Measurements from ENCODE around the gene STARD4.

Gene STARD4

GRCh38 chr5:111469903-111470302 lies 42.4 kb downstream of the STARD4 start:
- DNase-seq (ENCODE audit: low spot score): no peak

DNA sequence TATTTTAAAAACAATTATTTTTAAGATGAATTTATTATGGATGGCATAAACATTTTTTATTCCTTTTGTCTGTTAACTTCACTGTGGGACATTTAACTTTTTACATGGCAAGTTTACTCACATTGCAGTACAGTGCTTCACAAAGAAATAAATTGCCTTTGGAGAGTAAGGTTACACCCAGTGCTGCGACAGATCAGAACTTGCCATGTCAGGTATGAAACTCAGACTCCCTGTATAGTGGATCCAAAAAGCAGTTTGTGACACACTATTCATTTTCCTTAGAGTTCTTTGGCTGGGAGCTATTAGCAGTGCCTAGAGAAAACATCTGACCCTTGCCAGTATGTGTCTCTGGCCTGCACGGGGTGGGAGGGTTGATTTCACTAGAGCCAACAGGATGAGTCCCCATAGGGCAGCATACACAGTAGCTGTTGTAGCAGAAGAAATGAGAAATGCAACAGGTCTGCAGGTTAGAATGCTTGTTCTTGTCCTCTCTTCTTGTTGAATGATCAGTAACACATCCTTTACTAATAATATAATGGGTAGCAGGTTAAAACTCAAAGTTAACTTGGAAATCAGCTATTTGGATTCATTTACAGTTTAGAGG lies 42.9 kb downstream of the STARD4 start:
- no peak for DNase-seq (ENCODE audit: low spot score)

DNA sequence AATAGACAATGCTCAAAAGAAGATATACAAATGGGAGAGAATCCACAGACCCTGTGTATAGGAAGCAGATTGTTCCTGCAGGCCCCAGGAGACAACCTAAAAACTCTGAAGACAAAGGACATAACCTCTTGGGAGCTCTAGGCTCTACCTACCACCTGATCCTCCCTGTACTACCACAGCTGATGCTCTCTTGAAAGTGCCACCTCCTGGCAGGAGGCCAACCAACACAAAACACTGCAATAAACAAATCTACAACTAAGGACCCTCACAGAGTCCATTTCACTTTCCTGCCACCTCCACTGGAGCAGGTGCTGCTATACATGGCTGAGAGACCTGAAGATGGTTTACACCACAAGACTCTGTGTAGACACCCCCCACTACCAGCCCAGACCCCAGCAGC lies 49.0 kb downstream of the STARD4 start:
- DNase-seq (ENCODE audit: low spot score): no peak

- DNase-seq (ENCODE audit: low spot score): no peak
These were observed 50.4 kb downstream of the STARD4 start for GRCh38 chr5:111461934-111462333.

- no peak for DNase-seq (ENCODE audit: low spot score)
These were observed 51.1 kb downstream of the STARD4 start for GRCh38 chr5:111461255-111461671.

DNA sequence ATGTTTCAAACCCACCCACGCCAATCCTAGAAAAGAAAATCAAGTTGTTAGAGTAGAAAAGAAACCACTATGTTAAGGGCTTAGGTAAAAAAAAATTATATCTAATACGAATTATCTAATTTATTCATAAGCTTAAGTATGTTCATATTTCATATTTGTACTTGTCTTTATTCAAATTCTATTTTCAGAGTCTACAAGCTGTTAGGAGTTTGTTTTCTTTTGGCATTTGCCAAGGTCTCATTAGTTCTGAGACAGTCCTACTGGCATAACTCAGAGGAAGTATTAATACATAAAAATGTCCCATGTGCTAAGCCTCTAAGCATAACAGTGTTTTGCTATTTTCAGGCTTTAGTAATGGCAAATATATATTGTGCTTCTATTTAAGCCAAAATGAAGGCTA lies 57.6 kb downstream of the STARD4 start:
- no peak for DNase-seq (ENCODE audit: low spot score)

- no peak for DNase-seq (ENCODE audit: low spot score)
These were observed 58.1 kb downstream of the STARD4 start for GRCh38 chr5:111454198-111454622.

- no peak for DNase-seq (ENCODE audit: low spot score)
These were observed 58.6 kb downstream of the STARD4 start for GRCh38 chr5:111453747-111454146.

DNA sequence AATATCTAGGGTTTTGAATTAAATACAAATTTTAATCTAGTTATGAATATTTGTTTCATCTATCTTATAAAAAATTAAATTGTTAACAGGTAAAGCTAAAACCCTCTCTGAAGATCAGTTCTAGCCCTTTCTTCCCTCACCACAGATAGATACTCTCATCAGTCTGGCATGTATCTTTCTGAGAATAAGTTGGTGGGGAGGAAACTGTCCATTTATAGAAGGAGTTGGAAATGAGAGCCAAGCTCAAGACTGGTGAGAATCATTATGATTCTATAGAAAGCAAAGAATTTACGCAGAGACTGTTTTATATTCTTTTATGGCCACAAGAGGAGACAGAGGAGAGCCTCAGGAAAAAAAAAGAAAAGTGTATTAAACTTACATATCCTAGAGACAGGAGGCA lies 59.0 kb downstream of the STARD4 start:
- no peak for DNase-seq (ENCODE audit: low spot score)

- DNase-seq (ENCODE audit: low spot score): no peak
These were observed 64.5 kb downstream of the STARD4 start for GRCh38 chr5:111447822-111448221.

DNA sequence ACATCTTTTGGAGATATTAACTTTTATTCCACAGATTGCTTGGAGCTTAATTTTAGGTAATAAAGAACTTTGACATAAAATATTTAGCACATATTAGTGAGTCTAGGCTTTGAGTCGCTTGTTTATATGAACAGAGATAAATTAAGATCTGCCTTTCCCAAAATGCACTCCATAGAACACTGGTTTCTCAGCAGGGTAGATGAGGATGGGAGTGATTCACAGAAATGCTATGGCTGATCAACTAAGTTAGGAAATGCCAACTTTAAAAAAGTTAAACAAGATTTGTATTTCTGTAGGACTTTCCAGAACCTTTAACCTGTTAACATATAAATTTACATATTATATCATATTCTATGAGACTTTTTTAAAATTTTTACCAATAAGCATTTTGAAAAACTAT lies 65.2 kb downstream of the STARD4 start:
- no peak for DNase-seq (ENCODE audit: low spot score)
